GM04503 (cell line): ENCODE results near the gene GPR157.

Experiments
- DNase-seq: peaks from one replicate; pipeline ENCODE4 v3.0.0-alpha.2; 2012; ENCODE audit warnings: low read depth

GPR157 gene

DNA sequence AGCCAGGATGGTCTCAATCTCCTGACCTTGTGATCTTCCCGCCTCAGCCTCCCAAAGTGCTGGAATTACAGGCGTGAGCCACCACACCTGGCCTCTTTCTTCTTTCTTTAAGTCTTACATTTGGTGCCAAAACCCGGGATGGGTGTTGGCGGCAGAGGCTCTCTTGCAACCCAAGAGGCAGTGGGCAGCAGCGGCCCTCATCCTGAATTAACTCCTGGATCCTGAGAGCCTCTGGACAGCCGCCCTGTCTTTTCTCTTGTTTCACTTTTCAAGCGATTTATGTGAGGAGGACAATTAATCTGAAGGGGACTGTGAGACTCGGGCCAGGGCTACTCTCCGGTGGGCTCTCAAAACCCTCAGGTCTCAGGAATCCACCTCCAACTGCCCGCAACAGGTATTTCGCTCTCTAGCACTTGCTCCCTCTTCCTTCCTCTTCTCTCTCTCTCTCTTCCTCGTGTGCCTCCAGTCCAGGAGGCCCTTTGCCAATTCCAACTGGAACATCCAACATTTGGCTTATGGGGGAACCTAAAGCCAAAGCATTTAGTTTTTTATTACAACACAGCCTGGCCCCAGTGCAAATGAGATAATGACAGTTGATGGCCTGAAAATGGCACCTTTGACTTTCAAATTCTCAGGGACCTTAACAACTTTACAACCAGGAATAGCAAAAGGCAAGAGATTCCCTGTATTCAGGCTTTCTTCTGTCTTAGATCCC is 41.3 kb downstream of the GPR157 start:
- DNase-seq: no peak

- no peak for DNase-seq
Observed at GRCh38 chr1:9086796-9087195, 42.1 kb downstream of the GPR157 start.

- DNase-seq: no peak
Observed at GRCh38 chr1:9086045-9086444, 42.9 kb downstream of the GPR157 start.

- DNase-seq: no peak
Observed at GRCh38 chr1:9085306-9085940, 43.5 kb downstream of the GPR157 start.

DNA sequence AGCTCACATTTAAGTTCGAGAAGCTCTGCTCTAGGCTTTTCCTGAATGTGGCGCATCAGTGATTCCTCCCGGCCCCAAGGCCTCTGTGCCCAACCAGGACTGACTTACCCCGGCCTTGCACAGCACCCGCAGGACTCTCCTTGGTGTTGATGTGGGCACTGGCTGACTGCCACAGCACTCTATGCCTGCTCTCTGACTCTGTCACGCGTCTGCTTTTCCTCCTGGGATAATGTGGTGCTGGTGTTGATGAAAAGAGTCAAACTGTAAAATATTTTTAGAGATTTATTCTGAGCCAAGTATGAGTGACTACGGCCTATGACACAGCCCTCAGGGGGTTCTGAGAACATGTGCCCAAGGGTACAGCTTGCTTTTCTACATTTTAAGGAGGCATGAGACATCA is 44.0 kb downstream of the GPR157 start:
- no peak for DNase-seq

GRCh38 chr1:9081473-9081872 is 47.4 kb downstream of the GPR157 start:
- no peak for DNase-seq

DNA sequence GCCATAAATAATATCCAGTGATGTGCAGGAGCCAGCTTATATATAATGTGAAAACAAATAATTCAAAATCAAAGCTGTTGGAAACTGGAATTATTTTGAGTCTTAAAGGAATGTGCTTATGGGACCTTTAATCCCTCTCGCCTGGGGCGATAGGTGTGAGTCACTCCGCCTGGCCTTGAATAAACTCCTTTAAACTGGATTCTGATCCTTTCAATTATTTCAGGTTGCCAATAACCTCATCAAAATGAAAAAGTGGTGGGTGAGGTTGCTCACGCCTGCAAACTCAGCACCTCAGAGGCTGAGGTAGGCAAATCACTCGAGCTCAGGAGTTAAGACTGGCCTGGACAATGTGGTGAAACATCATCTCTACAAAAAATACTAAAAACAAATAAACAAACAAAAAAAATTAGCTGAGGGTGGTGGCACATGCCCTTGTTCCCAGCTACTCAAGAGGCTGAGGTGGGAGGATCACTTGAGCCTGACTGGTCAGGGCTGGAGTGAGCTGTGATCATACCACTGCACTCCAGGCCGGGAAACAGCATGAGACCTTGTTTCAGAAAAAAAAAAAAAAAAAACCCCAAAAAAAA is 48.1 kb downstream of the GPR157 start:
- DNase-seq: no peak

DNA sequence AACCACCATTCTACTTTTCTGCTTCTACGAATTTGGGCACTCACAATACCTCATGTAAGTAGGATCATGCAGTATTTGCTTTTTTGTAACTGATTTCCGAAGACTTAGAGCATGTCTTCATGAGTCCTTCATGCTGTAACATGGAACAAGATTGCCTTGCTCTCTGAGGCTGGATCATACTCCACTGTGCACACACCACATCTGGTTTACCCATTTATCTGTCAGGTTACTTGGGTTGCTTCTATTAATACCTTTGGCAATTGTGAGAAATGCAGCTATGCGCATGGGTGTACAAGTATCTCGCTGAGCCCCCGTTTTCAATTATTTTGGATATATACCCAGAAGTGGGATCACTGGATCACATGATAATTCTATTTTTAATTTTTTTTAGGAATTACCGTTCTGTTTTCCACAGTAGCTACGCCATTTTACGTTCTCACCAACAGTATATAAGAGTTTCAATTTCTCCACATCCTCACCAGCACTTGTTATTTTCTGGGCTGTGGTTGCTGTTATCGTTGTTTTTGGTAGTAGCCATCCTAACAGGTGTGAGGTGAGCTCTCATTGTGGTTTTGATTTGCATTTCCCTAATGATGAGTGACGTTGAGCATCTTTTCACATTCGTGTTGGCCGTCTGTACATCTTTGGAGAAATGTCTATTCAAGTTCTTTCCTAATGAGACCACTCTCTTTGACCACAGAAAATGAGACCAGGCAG is 48.8 kb downstream of the GPR157 start:
- no peak for DNase-seq

GRCh38 chr1:9078752-9079500 is 50.0 kb downstream of the GPR157 start:
- DNase-seq: no peak

GRCh38 chr1:9078015-9078751 is 50.7 kb downstream of the GPR157 start:
- DNase-seq: no peak

DNA sequence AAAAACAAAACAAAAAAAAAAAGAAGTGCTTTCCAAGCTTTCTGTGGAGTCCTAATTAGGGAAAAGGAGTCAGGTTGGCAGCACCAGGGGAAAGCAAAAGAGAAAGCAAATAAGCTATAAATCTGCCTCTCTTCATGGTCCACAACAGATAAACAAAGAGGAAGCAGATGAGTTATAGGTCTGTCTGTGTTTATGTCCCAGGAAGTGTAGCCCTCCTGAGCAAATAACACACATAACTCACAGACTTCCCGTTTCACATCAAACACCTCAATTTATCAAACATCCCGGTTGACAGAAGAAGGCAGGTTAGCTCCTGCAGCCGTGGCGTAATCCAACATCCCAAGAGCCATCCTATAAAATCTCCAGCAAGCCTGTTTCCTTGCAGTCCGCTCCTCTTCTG is 53.9 kb downstream of the GPR157 start:
- no peak for DNase-seq

DNA sequence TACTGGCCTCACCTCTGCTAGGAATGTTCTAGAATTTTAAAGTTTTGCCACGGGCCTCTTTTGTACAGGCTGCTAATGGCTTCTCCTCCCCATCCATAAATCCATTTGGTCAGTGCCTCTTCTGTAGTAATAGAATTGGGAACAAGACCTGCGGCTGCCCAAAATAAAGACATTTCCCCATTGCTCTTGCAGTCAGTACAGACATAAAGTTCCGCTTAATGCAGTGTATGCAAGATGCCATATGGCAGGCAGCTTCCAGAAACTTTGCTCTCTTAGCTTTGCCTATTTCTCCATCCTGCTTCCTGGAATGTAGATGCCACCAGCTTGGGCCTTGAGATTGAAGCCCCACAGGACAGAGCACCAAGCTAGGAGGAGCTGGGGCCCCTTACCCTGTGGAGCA is 55.8 kb downstream of the GPR157 start:
- no peak for DNase-seq

DNA sequence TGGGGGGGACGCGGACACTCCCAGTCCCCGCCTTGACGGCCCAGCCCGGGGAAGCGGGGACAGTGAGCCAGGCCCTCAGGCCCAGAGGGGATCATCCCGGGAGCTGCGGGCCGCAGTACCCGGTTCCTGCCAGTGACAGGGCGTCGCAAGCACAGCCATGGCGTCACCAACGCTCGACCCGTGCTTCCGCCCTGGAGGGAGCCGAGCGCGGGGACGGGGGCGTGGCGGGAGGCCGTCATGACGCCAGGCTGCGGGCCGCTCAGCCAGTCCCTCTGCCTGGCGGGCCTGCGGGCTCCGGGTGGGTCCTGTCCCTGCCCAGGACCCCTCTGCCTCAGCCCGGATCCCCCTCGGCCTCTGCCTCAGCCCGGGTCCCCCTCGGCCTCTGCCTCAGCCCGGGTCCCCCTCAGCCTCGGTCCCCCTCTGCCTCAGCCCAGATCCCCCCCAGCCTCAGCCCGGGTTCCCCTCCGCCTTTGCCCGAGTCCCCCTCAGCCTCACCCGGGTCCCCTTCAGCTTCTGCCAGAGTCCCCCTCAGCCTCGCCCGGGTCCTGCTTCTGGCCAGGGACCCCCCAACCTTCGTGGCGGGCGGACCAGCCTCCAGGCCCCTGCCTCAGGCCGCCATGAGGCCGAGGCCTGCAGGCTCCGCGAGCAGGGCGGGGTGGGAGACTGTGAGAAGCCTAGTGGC is 57.2 kb downstream of the GPR157 start:
- DNase-seq: no peak

GRCh38 chr1:9070486-9070885 is 58.4 kb downstream of the GPR157 start:
- no peak for DNase-seq

DNA sequence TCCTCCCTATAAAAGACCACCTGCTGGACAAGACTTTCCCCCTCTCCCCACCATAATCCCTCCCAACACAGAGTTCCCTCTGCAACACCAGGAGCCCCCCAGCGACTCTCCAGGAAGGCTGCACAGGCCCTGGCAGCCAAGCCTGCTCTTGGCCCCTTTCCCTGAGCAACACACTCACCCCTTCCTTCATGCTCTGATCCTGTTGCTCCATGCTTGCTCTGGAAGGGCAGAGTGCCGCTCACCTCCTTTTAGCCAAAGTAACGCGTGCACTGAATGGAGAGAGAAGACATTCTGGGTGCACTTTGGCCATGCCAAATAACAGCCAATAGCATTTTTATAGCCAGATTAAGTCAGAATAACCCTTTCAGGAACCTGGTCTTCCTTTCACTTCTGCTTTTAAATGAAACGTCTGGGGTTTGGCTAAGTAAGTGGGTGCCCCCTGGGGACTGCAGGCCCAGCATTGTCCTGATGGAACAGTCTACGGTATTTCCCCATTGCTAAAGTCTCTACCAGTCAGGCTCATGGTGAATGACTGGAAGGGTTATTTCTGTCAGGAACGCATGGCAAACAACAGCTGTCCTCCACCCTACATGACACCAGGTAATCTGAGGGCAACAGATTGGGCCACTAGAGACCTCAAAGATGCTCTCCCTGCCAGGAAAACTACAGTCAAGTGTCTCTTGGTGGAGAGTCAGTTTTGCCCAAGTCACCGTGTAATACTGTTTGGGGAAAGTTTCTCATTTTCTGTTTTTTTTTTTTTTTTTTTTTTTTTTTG is 59.4 kb downstream of the GPR157 start, which contains the start of gene SLC2A5:
Gene SLC2A5, minus strand, starts transcription at position 310 of the 775 bp plus-strand sequence. Its CDS starts 99 bp downstream, at position 211.
- no peak for DNase-seq

- DNase-seq: no peak
Observed at GRCh38 chr1:9068981-9069325, 59.9 kb downstream of the GPR157 start.

GRCh38 chr1:9066945-9067807 is 61.7 kb downstream of the GPR157 start:
- DNase-seq: peak; percentile 59

- no peak for DNase-seq
Observed at GRCh38 chr1:9065213-9065751, 63.6 kb downstream of the GPR157 start.

GRCh38 chr1:9062846-9063245 is 66.1 kb downstream of the GPR157 start:
- DNase-seq: no peak
